Caco-2 (cell line): Measurements from ENCODE around the gene KLHL35. TPM values are rescaled to one million over a fixed set of nuclear protein-coding genes. Genes with fewer than 3 reads are reported as not detected.

Experiments used
- BruUV-seq: library from RNA; stranded (reverse); fragments of 400-500 nt; replicated peaks from 2 replicates; lab custom pipeline; 2021; lab: Mats Ljungman, UMichigan
- CTCF ChIA-PET: fragments of 300-600 bp; sonication (Branson Sonifier 250); formaldehyde crosslinking; loops from one replicate; lab custom pipeline; 2022; ENCODE audit warnings: antibody characterized with exemption; lab: Charles Lee
- POLR2A ChIA-PET: fragments of 300-600 bp; sonication (Branson Sonifier 250); formaldehyde crosslinking; loops from one replicate; lab custom pipeline; 2022; ENCODE audit warnings: antibody characterized with exemption; lab: Charles Lee
- DNase-seq, 2 experiments: peaks; one replicate each; pipeline versions ENCODE4 v3.0.0 to v3.0.0-alpha.2; 2020 to 2022
- H3K27me3 ChIP-seq: replicated peaks from 2 replicates; pipeline ENCODE4 v1.6.0; 2011; ENCODE audit warnings: low read length; ENCODE audit not compliant: control insufficient read depth, insufficient read depth
- H3K36me3 ChIP-seq: 2 replicates; pipeline ENCODE4 v1.5.1; 2011; ENCODE audit warnings: low read length; ENCODE audit not compliant: control insufficient read depth, insufficient read depth
- H3K4me1 ChIP-seq: fragments of 250-450 bp; sonication (Bioruptor Pico); 2 replicates; pipeline ENCODE4 v1.5.1; 2020; ENCODE audit warnings: mild to moderate bottlenecking
- H3K4me3 ChIP-seq: 2 replicates; pipeline ENCODE4 v1.5.1; 2011; ENCODE audit warnings: low read depth, mild to moderate bottlenecking, control low read depth, low read length
- H3K9me3 ChIP-seq: fragments of 250-450 bp; sonication (Bioruptor Pico); 2 replicates; pipeline ENCODE4 v1.5.1; 2020; ENCODE audit warnings: mild to moderate bottlenecking, moderate library complexity
- H3K27ac Mint-ChIP-seq: one replicate; pipeline ENCODE4 v1.8.0; 2022; ENCODE audit warnings: mixed read lengths; ENCODE audit not compliant: unreplicated experiment
- H3K27me3 Mint-ChIP-seq: one replicate; pipeline ENCODE4 v1.8.0; 2022; ENCODE audit warnings: mixed read lengths; ENCODE audit not compliant: insufficient read depth, unreplicated experiment
- H3K36me3 Mint-ChIP-seq: one replicate; pipeline ENCODE4 v1.8.0; 2022; ENCODE audit warnings: mild to moderate bottlenecking, mixed read lengths; ENCODE audit not compliant: insufficient read depth, unreplicated experiment
- H3K4me1 Mint-ChIP-seq: one replicate; pipeline ENCODE4 v1.8.0; 2022; ENCODE audit warnings: low read depth, mixed read lengths; ENCODE audit not compliant: unreplicated experiment
- H3K4me3 Mint-ChIP-seq: one replicate; pipeline ENCODE4 v1.8.0; 2022; ENCODE audit warnings: mild to moderate bottlenecking, moderate library complexity, mixed read lengths; ENCODE audit not compliant: unreplicated experiment
- H3K9me3 Mint-ChIP-seq: one replicate; pipeline ENCODE4 v1.8.0; 2022; ENCODE audit warnings: mixed read lengths; ENCODE audit not compliant: unreplicated experiment
- intact Hi-C: fragments of 100-400 bp; cut with micrococcal nuclease; formaldehyde crosslinking; loops from one replicate; pipeline ENCODE4 v1.10.0; 2022; ENCODE audit not compliant: unreplicated experiment
- total RNA-seq: library from RNA; stranded (reverse); gene quantifications from 2 replicates; pipeline ENCODE4 v1.2.3, GENCODE V29; 2022
- TF ChIP-seq, protein P1 (sequence below), 2 experiments: fragments of 200-600 bp in 1 of 2; IDR thresholded peaks; 1 replicate in 1 of 2; 2 replicates in 1 of 2; pipeline versions ENCODE4 v1.5.1 to v1.8.0; 2011 to 2022; ENCODE audit warnings: antibody characterized with exemption in 1 of 2, control low read depth in 1 of 2, inconsistent platforms in 1 of 2, low read depth in 1 of 2, low read length in 1 of 2, mild to moderate bottlenecking in 1 of 2, moderate library complexity in 1 of 2; ENCODE audit not compliant: insufficient read depth in 1 of 2, severe bottlenecking in 1 of 2, unreplicated experiment in 1 of 2

Gene KLHL35
- total RNA-seq, 1 experiment from 2014 or later = 51.4 TPM

DNA sequence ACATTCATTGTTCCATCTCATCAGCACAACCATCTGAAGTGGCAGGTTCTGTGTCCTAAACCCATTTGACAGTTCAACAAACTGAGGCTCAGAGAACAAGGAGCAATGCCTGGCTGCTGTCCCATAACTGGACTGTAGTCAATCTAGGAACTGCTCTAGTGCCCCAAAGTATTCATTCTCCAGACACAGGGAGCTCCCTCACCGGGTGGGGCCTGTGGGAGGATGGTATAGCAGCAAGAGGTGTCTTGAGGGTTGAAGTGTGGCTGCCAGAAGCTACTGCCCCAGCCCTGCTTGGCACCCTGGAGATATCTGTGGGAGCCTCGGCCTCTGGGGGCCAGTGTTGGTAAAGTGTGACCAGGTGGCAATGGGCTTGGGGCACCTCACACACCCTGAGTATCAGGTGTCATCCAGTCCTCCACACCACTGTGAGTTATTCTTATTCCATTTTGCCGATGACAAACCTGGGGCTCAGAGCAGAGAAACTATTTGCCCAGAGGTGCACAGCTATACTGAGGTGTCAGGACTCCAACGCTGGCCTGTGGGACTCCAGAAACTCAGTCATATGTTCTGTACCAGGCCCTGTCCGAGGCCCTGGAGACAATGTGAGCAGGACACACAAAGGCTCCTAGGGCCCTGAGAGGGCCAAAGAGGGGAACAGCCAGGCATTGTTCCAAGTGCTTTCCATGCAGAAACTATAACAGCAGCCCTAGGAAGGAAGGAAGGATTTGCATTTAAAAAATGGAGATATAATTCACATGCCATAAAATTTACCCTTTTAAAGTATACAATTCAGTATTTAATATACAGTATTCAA is 46.0 kb upstream of the KLHL35 start:
- H3K36me3 ChIP-seq = no peaks in the 10 kb centered on the region
- H3K4me1 ChIP-seq = peaks cover 21% of the 10 kb centered on the region

DNA sequence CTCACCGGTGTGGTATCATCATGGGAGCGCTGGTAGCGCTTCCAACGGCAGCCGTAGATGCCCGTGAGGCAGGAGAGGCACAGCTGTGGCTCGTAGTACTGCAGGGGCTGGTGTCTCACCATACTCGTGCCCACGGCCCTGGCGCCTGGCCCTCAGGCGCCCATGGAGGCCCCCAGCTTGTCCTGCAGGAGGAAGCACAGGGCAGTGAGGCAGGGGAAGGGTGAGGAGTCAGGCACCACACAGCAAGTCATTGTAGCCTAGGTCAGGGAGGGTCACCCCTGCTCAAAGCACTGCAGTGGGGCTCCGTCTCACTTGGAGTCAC is 44.6 kb upstream of the KLHL35 start:
- H3K4me3 ChIP-seq = no peak overlapping the region
- no TSS peak for BruUV-seq
- H3K4me1 ChIP-seq = peaks cover 11% of the 10 kb centered on the region
- DNase-seq = no peak
- H3K4me3 Mint-ChIP-seq = no peak overlapping the region
- H3K4me1 Mint-ChIP-seq = peaks cover 2% of the 10 kb centered on the region
- no peaks in the 10 kb centered on the region for H3K9me3 Mint-ChIP-seq
- TF ChIP-seq, protein P1, sequence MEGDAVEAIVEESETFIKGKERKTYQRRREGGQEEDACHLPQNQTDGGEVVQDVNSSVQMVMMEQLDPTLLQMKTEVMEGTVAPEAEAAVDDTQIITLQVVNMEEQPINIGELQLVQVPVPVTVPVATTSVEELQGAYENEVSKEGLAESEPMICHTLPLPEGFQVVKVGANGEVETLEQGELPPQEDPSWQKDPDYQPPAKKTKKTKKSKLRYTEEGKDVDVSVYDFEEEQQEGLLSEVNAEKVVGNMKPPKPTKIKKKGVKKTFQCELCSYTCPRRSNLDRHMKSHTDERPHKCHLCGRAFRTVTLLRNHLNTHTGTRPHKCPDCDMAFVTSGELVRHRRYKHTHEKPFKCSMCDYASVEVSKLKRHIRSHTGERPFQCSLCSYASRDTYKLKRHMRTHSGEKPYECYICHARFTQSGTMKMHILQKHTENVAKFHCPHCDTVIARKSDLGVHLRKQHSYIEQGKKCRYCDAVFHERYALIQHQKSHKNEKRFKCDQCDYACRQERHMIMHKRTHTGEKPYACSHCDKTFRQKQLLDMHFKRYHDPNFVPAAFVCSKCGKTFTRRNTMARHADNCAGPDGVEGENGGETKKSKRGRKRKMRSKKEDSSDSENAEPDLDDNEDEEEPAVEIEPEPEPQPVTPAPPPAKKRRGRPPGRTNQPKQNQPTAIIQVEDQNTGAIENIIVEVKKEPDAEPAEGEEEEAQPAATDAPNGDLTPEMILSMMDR (IDR thresholded peaks at IDR 0.05; ENCODE audit: insufficient read depth in 1 of 2, low read depth in 1 of 2, low read length in 1 of 2, severe bottlenecking in 1 of 2, unreplicated experiment in 1 of 2) = no peak
- ChIA-PET CTCF (no interaction called here), POLR2A (no interaction called here)
- no peaks in the 10 kb centered on the region for H3K27me3 Mint-ChIP-seq
- no peaks in the 10 kb centered on the region for H3K9me3 ChIP-seq
- H3K27ac Mint-ChIP-seq = no peak overlapping the region
- no peaks in the 10 kb centered on the region for H3K36me3 Mint-ChIP-seq
- intact Hi-C loops = no loop called here
- H3K36me3 ChIP-seq = no peaks in the 10 kb centered on the region
- no peaks in the 10 kb centered on the region for H3K27me3 ChIP-seq

More for the DNA sequence above, 46.0 kb upstream of the KLHL35 start:
- CTCF ChIA-PET = interaction anchor here (0.6 kb wide), 1 partner anchor 20 kb away, joined by 3 read pairs; no protein-coding TSS in a partner anchor
- Histone ChIP-seq H3K27me3 (no peaks in the 10 kb centered on the region), H3K9me3 (no peaks in the 10 kb centered on the region), H3K4me3 (no peak overlapping the region)
- TF ChIP-seq, protein P1 (IDR thresholded peaks at IDR 0.05; ENCODE audit: insufficient read depth in 1 of 2, low read depth in 1 of 2, low read length in 1 of 2, severe bottlenecking in 1 of 2, unreplicated experiment in 1 of 2) = no peak
- POLR2A ChIA-PET = no interaction called here
- Mint-ChIP-seq H3K36me3 (no peaks in the 10 kb centered on the region), H3K4me1 (peaks cover 14% of the 10 kb centered on the region), H3K9me3 (no peaks in the 10 kb centered on the region), H3K27ac (no peak overlapping the region), H3K4me3 (no peak overlapping the region), H3K27me3 (no peaks in the 10 kb centered on the region)
- intact Hi-C loops = no loop called here
- no TSS peak for BruUV-seq
- no peak for DNase-seq

DNA sequence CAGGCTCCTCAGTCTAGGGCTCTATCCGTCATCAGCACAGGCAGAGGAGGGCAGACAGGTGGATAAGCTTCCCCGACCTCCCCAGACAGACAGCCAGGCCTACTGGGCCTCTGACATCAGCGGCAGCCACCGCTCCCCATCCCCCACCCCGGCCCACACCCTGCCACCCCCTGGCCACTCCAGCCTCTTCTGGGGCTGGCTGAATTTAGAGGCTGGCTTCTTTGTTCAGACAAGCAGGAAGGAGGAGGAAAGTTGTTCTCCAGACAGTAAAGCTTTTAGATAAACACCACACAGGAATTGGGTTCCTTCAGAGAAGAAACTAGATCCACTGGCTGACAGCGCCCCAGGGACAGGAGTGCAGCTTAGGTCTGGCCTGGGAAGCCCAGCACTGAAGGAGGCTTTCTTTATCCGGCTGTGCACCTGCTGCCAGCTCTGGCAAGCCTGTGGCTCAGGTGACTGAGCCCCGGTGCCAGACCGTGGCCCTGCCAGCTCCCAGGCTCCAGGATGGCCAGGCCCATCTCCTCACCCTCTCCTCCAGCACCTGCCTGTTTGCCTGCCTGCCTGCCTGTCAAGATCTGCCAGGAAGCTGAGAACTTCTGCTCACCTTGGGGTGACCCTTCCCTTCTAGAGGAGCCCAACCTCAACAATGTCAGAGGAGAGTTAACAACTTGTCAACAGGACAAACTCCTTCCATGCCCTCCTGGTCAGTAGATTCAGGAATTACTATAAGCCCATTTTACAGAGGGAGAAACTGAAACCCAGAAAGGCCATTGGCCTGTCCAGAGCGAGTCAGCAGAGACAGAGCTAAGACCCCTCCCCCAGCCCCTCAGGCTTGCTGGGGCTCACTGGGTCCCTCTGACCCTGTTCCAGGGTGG is 44.0 kb upstream of the KLHL35 start:
- BruUV-seq = no TSS peak
- no peaks in the 10 kb centered on the region for H3K36me3 Mint-ChIP-seq
- H3K9me3 ChIP-seq = no peaks in the 10 kb centered on the region
- H3K36me3 ChIP-seq = no peaks in the 10 kb centered on the region
- H3K4me1 ChIP-seq = peaks cover 10% of the 10 kb centered on the region
- H3K4me3 Mint-ChIP-seq = no peak overlapping the region
- CTCF ChIA-PET = interaction anchor here (0.6 to 1.6 kb wide), 2 partner anchors 26 to 77 kb away, joined by 3 to 5 read pairs; no protein-coding TSS in a partner anchor
- no peak for DNase-seq
- no peak overlapping the region for H3K27ac Mint-ChIP-seq
- H3K27me3 Mint-ChIP-seq = no peaks in the 10 kb centered on the region
- no peaks in the 10 kb centered on the region for H3K9me3 Mint-ChIP-seq
- intact Hi-C loops = no loop called here
- TF ChIP-seq, protein P1 (IDR thresholded peaks at IDR 0.05; ENCODE audit: insufficient read depth in 1 of 2, low read depth in 1 of 2, low read length in 1 of 2, severe bottlenecking in 1 of 2, unreplicated experiment in 1 of 2) = no peak
- no peak overlapping the region for H3K4me3 ChIP-seq
- no peaks in the 10 kb centered on the region for H3K4me1 Mint-ChIP-seq
- POLR2A ChIA-PET = no interaction called here
- no peaks in the 10 kb centered on the region for H3K27me3 ChIP-seq
